Right lobe of liver (tissue), 4 donors: ENCODE data around the gene HSPBP1.

ENCODE experiments used
- CTCF ChIP-seq, 4 donors: fragments of 200-600 bp in 3 of 4; fragments of 450-650 bp in 1 of 4; IDR thresholded peaks; one replicate each; pipeline versions ENCODE4 v1.5.1 to v1.8.0; 2016 to 2022; ENCODE audit warnings: antibody characterized with exemption in 4 of 4, mild to moderate bottlenecking in 2 of 4
- POLR2A ChIP-seq: fragments of 450-650 bp; IDR thresholded peaks from one replicate; pipeline ENCODE4 v1.6.1; 2017; ENCODE audit warnings: antibody characterized with exemption, mild to moderate bottlenecking
- donor health status: DM: no; HTN: no; CAD: no.
- donor health status: DM: no; HTN: no; CAD: no.
- donor health status: DM: no; HTN: yes; CAD: no.

- TF ChIP-seq CTCF (IDR thresholded peaks at IDR 0.05) (no peak), POLR2A (no peak)
These were observed 28.4 kb downstream of the HSPBP1 start for GRCh38 chr19:55251341-55252081.
